ENCODE data around the gene NSUN2. TPM values are rescaled to one million over a fixed set of nuclear protein-coding genes. Genes with fewer than 3 reads are reported as not detected.
"Not testable (repeated sequence)": the region's sequence is repeated elsewhere in the genome, so short reads cannot be mapped to it uniquely, and the experiment has no call there.

Gene NSUN2
- total RNA-seq, 1 donor from 2014 or later = 78.8 TPM

- peaks cover 23% of the 10 kb centered on the region for H4K20me1 ChIP-seq (ENCODE audit: insufficient read depth, low read length)
- H3K79me2 ChIP-seq (ENCODE audit: insufficient read depth, low read length) = peaks cover 33% of the 10 kb centered on the region
- H3K9me3 Mint-ChIP-seq (ENCODE audit: unreplicated experiment); DNase-seq (ENCODE audit: low read depth); H3K4me3 Mint-ChIP-seq (ENCODE audit: unreplicated experiment); H3K9me3 ChIP-seq (ENCODE audit: insufficient read depth, low read depth, low read length); H3K4me1 Mint-ChIP-seq (ENCODE audit: low read depth, unreplicated experiment); H3K4me1 ChIP-seq (ENCODE audit: insufficient read depth, low read length); H3K27ac ChIP-seq (ENCODE audit: low read depth, low read length); FAIRE-seq; H3K4me2 ChIP-seq (ENCODE audit: low read length); H3K36me3 ChIP-seq (ENCODE audit: insufficient read depth, low read length); H3K27ac Mint-ChIP-seq (ENCODE audit: unreplicated experiment); H3K27me3 Mint-ChIP-seq (ENCODE audit: low read depth, unreplicated experiment); H2AFZ ChIP-seq (ENCODE audit: low read depth, low read length); H3K9ac ChIP-seq (ENCODE audit: low read length); H3K4me3 ChIP-seq (ENCODE audit: insufficient read depth, low read depth, low read length); H3K27me3 ChIP-seq (ENCODE audit: insufficient read depth, low read length): not testable (repeated sequence)
- H3K36me3 Mint-ChIP-seq (ENCODE audit: low read depth, unreplicated experiment) = peaks cover 13% of the 10 kb centered on the region
These were observed 12.9 kb upstream of the NSUN2 start for GRCh38 chr5:6645571-6646362.

- H3K36me3 ChIP-seq (ENCODE audit: insufficient read depth, low read length) = no peaks in the 10 kb centered on the region
- DNase-seq (ENCODE audit: low read depth) = peak; percentile 49
- Mint-ChIP-seq H3K4me1 (ENCODE audit: low read depth, unreplicated experiment) (no peaks in the 10 kb centered on the region), H3K4me3 (ENCODE audit: unreplicated experiment) (no peak overlapping the region), H3K27ac (ENCODE audit: unreplicated experiment) (no peak overlapping the region), H3K27me3 (ENCODE audit: low read depth, unreplicated experiment) (no peaks in the 10 kb centered on the region), H3K36me3 (ENCODE audit: low read depth, unreplicated experiment) (peaks cover 9% of the 10 kb centered on the region), H3K9me3 (ENCODE audit: unreplicated experiment) (peaks cover 6% of the 10 kb centered on the region)
- no peak overlapping the region for H3K4me3 ChIP-seq (ENCODE audit: insufficient read depth, low read depth, low read length)
- H3K27me3 ChIP-seq (ENCODE audit: insufficient read depth, low read length) = no peaks in the 10 kb centered on the region
- peaks cover 37% of the 10 kb centered on the region for H3K79me2 ChIP-seq (ENCODE audit: insufficient read depth, low read length)
- no peaks in the 10 kb centered on the region for H3K4me1 ChIP-seq (ENCODE audit: insufficient read depth, low read length)
- no peak for TF ChIP-seq EZH2 (IDR thresholded peaks at IDR 0.05; ENCODE audit: insufficient read depth, low read length)
- TF ChIP-seq, protein P1, sequence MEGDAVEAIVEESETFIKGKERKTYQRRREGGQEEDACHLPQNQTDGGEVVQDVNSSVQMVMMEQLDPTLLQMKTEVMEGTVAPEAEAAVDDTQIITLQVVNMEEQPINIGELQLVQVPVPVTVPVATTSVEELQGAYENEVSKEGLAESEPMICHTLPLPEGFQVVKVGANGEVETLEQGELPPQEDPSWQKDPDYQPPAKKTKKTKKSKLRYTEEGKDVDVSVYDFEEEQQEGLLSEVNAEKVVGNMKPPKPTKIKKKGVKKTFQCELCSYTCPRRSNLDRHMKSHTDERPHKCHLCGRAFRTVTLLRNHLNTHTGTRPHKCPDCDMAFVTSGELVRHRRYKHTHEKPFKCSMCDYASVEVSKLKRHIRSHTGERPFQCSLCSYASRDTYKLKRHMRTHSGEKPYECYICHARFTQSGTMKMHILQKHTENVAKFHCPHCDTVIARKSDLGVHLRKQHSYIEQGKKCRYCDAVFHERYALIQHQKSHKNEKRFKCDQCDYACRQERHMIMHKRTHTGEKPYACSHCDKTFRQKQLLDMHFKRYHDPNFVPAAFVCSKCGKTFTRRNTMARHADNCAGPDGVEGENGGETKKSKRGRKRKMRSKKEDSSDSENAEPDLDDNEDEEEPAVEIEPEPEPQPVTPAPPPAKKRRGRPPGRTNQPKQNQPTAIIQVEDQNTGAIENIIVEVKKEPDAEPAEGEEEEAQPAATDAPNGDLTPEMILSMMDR (IDR thresholded peaks at IDR 0.05; ENCODE audit: insufficient read depth, low read depth, low read length) = no peak
- H3K27ac ChIP-seq (ENCODE audit: low read depth, low read length) = no peak overlapping the region
- no peak overlapping the region for H3K4me2 ChIP-seq (ENCODE audit: low read length)
- no peak overlapping the region for H3K9ac ChIP-seq (ENCODE audit: low read length)
- H2AFZ ChIP-seq (ENCODE audit: low read depth, low read length) = no peak overlapping the region
- H4K20me1 ChIP-seq (ENCODE audit: insufficient read depth, low read length) = peaks cover 24% of the 10 kb centered on the region
- H3K9me3 ChIP-seq (ENCODE audit: insufficient read depth, low read depth, low read length) = no peaks in the 10 kb centered on the region
- no peak for FAIRE-seq
These were observed 12.0 kb upstream of the NSUN2 start for GRCh38 chr5:6644794-6645241.

DNA sequence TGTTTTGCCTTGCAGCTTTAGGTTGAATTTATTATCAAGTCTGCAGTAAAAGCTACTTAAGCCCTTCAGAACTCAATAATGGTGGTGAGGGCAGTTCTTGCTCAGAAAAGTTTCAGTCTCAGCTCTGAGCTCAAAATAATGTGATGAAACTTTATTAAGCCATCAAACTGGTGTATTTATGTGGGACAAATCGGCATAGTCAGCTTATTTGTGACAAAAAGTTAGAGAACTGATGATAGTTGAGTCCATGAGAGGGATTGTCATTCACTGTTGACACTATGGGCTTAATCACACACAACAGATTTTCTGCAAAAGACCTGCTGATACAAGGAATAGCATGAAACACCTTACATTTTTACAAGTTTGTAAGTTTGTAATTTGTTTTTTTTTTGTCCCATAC is 9.8 kb upstream of the NSUN2 start:
- peaks cover 31% of the 10 kb centered on the region for H4K20me1 ChIP-seq (ENCODE audit: insufficient read depth, low read length)
- no peak for DNase-seq (ENCODE audit: low read depth)
- H3K4me3 ChIP-seq (ENCODE audit: insufficient read depth, low read depth, low read length) = no peak overlapping the region
- peaks cover under 1% of the 10 kb centered on the region for H3K4me1 Mint-ChIP-seq (ENCODE audit: low read depth, unreplicated experiment)
- no peak overlapping the region for H3K27ac ChIP-seq (ENCODE audit: low read depth, low read length)
- no peak for FAIRE-seq
- peaks cover 3% of the 10 kb centered on the region for H3K9me3 Mint-ChIP-seq (ENCODE audit: unreplicated experiment)
- H3K4me2 ChIP-seq (ENCODE audit: low read length) = no peak overlapping the region
- H2AFZ ChIP-seq (ENCODE audit: low read depth, low read length) = no peak overlapping the region
- peaks cover 33% of the 10 kb centered on the region for H3K79me2 ChIP-seq (ENCODE audit: insufficient read depth, low read length)
- no peak for TF ChIP-seq EZH2 (IDR thresholded peaks at IDR 0.05; ENCODE audit: insufficient read depth, low read length)
- TF ChIP-seq, protein P1 (IDR thresholded peaks at IDR 0.05; ENCODE audit: insufficient read depth, low read depth, low read length) = no peak
- no peaks in the 10 kb centered on the region for H3K4me1 ChIP-seq (ENCODE audit: insufficient read depth, low read length)
- peaks cover 7% of the 10 kb centered on the region for H3K36me3 Mint-ChIP-seq (ENCODE audit: low read depth, unreplicated experiment)
- no peak overlapping the region for H3K27ac Mint-ChIP-seq (ENCODE audit: unreplicated experiment)
- H3K36me3 ChIP-seq (ENCODE audit: insufficient read depth, low read length) = no peaks in the 10 kb centered on the region
- H3K9ac ChIP-seq (ENCODE audit: low read length) = no peak overlapping the region
- no peaks in the 10 kb centered on the region for H3K9me3 ChIP-seq (ENCODE audit: insufficient read depth, low read depth, low read length)
- H3K4me3 Mint-ChIP-seq (ENCODE audit: unreplicated experiment) = no peak overlapping the region
- no peaks in the 10 kb centered on the region for H3K27me3 ChIP-seq (ENCODE audit: insufficient read depth, low read length)
- no peaks in the 10 kb centered on the region for H3K27me3 Mint-ChIP-seq (ENCODE audit: low read depth, unreplicated experiment)
